GM19438 (cell line): Measurements from ENCODE around the gene CLN3.
"Not testable (repeated sequence)": the region's sequence is repeated elsewhere in the genome, so short reads cannot be mapped to it uniquely, and the experiment has no call there.

Experiments used
- ATAC-seq: cut with Tn5 transposase; IDR thresholded peaks from one replicate; pipeline ENCODE4 v1.9.1; 2021; ENCODE audit warnings: low read depth; ENCODE audit not compliant: unreplicated experiment

CLN3 gene

DNA sequence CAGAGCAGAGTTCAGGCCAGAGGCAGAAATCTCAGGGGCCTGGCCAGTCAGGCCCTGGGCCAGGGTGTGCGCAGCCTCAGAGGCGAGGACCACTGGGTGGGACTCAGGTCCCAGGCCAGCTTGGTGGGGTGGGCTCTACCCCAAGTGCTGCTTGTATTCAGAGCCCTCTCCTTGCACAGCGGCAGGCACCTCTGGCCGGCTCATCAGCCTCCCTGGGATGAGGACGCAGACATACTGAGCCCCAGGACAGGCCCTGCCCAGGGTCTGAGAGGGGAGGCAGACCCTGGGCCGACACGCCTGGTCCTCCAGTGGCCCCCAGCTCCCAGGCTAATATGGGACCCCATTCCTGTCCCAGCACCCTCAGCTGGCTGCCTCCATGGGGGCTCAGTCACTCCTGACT lies 22.4 kb upstream of the CLN3 start:
- no peak for ATAC-seq

- ATAC-seq = no peak
Measured at GRCh38 chr16:28513484-28514181, 21.8 kb upstream of the CLN3 start.

DNA sequence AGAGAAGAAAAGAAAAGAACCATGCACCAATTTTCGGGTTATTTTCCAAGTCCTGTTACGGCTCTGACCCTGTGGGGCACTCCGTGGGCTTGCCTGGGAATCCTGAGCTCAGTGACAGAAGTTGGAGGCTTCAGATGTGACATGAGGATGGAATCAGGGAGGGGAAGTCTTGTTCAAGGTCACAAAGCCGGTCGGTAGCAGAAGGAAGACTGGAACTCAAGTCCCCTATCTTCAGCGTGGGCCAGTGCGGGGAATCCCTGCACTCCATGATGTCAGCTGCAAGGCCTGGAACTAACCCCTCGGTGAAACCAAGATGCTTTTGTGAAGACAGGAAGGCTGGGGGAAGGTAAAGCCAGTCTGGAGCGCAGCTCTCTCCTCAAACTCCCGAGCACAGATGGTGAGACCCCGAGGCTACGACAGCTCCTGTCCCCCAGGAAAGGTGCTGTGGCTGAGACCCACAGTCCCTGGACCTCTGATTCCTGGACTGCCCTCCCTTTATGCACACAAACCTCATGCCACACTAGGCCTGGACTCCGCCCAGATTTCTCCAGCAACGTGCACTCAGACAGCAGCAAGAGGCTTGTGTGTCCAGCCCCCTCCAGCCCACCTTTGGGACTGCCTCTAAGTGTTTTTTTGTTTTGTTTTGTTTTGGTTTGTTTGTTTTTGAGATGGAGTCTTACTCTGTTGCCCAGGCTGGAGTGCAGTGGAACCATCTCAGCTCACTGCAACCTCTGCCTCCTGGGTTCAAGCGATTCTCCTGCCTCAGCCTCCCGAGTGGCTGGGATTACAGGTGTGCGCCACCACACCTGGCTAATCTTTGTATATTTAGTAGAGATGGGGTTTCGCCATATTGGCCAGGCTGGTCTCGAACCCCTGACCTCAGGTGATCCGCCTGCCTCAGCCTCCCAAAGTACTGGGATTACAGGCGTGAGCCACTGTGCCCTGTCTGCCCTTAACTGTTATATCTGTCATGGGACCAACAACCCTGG lies 20.2 kb upstream of the CLN3 start:
- ATAC-seq = no peak

DNA sequence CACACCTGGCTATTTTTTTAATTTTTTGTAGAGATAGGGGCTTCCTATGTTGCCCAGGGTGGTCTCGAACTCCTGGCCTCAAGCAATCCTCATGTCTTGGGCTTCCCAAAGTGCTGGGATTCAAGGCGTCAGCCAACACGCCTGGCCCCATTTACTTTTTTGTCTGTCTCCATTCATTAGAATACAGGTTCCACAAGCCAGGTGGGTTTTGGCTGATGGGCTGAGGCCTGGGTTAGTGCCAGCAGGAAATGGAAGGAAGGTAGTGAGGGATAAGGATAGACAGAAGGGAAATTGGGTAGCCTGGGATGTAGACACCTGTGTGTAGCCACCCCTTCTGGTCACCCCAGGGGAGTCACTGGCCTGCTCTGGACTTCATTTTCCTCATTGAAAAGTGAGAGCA lies 19.2 kb upstream of the CLN3 start:
- ATAC-seq = no peak

GRCh38 chr16:28505489-28506137 lies 13.7 kb upstream of the CLN3 start:
- no peak for ATAC-seq

DNA sequence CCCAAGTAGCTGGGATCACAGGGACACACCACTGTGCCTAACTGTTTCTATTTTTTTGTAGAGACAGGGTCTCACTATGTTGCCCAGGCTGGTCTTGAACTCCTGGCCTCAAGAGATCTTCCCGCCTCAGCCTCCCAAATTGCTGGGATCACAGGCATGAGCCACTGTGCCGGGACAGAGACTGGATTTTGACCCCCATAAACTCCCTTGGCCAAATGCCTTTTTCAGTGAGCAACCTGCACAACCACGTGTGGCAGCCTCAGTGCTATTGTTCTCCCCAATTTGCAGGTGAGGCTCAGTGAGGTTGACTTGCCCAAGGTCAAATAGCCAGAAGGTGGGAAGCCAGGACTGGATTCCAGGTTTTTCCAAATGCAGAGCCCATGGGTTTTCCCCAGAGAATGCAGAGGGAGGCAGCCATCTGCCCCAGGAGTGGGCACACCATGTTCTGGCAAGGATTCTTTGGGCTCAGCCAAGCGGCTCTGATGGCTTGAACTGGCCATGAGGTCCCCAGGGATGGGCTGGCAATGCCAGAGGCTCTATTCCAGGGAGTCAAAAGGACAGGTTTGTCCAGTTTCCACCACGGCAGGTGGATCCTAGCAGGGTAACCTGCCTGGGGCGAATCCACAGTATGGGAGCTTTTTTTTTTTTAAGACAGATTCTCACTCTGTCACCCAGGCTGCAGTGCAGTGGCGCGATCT lies 13.0 kb upstream of the CLN3 start:
- no peak for ATAC-seq

- ATAC-seq = no peak
Measured at GRCh38 chr16:28503470-28504259, 11.8 kb upstream of the CLN3 start.

DNA sequence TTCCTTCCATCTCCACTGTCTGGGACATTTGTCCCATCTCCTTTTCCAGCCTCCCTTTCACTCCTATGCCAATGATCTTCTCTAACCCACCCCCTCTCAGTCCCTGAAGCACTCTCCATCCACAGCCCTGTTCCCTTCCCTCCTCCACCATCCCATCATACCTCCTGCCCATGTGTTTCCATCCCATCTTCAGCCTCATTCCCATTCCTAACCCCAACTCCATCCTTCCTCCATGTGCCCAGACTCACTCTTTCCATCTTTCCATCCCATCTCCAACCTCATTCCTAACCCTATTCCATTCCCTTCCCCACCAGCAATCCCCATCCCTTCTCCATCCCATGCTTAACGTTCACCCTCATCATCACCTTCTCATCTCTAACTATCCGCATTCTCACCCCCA lies 10.4 kb upstream of the CLN3 start:
- ATAC-seq = no peak

GRCh38 chr16:28501258-28502232 lies 9.7 kb upstream of the CLN3 start:
- ATAC-seq = no peak

GRCh38 chr16:28500476-28501180 lies 8.8 kb upstream of the CLN3 start:
- ATAC-seq = not testable (repeated sequence)

DNA sequence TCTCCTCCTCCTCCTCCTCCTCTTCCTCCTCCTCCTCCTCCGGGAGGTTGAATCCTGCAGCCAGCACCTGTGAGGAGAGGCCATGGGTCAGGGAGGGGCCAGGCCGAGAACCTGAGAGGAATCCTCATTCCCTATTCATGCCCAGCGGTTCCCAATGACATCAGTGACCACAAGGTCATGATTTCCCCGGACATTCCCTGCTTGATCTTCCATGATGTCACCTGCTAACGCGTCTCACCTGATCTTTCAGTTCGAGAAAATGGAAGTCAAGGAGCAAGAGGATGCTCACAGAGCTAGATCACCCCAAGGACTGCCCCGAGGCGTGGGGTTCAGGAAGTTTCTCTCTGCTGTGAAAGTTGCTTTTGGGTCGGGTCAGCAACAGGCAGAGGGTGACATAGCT lies 8.0 kb upstream of the CLN3 start:
- ATAC-seq = no peak

DNA sequence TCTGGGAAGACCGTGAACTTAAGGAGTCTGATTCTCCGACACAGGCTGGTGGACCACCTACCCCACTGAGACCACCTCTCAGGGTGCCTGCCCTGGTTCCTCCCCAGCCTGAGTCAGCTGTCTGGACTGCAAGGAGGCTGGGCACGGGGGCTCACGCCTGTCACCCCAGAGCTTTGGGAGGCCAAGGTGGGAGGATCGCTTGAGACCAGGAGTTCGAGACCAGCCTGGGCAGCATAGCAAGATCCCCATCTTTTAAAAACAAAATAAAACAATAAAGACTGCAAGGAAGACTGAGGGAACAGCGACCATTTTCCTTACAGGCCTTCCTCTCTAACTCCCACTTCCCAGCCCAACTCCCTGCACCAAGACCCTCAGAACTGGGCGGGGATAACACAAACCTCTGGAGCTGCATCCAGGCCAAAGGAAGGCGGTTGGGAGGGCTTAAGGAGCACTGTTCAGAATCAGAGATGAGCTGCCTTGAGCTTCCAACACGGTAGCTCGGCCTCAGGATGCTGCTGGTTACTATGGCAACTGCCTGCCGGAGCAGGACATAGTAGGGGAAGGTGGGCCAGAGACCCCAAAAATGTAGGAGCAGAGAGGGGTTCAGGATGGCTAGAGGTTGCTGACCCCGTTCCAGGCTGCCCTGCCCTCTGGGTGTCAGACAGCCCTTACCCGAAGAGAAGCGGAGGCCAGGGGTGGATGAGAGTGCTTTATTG lies 7.0 kb upstream of the CLN3 start:
- ATAC-seq = no peak

- ATAC-seq = no peak
Measured at GRCh38 chr16:28497861-28498599, 6.2 kb upstream of the CLN3 start.

GRCh38 chr16:28497386-28497785 lies 5.5 kb upstream of the CLN3 start:
- no peak for ATAC-seq

DNA sequence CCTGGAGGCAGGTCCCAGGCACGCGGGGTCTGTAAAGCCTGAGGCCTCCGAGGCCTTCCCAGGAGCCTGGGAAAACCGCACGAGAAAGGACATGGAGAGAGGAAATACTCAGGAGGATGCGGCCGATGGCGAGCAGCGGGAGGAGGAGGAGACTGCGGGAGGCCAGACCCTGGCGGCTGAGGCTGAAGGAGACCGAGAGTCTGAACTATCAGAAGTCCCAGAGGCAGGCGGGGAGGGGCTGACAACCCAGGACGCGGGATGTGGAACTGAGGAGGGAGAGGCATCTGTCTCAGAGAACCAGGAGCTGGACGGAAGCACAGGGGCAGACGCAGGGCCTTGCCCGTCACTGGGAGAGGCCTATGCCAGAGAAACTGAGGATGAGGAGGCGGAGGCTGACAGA lies 5.0 kb upstream of the CLN3 start:
- ATAC-seq = no peak

GRCh38 chr16:28495795-28496749 lies 4.2 kb upstream of the CLN3 start:
- ATAC-seq = no peak
